ENCODE results near the gene GSX1. TPM values are rescaled to one million over a fixed set of nuclear protein-coding genes. Genes with fewer than 3 reads are reported as not detected.

GSX1 gene
- polyA plus RNA-seq, 1 of the 3 experiments (the other 2 are of a cell fraction), result not detected

GRCh38 chr13:27788271-27788670 lies 4.0 kb upstream of the GSX1 start:
- no peak for DNase-seq
- ChIA-PET POLR2A (no interaction called here), CTCF (interaction anchor here (3.3 kb wide), 1 partner anchor 255 kb away, joined by 13 read pairs; no protein-coding TSS in a partner anchor)
- WGBS (ENCODE audit: low lambda C conversion rate), result 10% methylated on average over 1 of the region's 1 CpG
- peaks cover 58% of the 10 kb centered on the region for H3K27me3 ChIP-seq (ENCODE audit: insufficient read depth)
- H3K9ac ChIP-seq, result no peak overlapping the region
- no peaks in the 10 kb centered on the region for H3K36me3 ChIP-seq (replicated peaks in 1 of 2; ENCODE audit: control insufficient read depth in 1 of 2, insufficient read depth in 2 of 2, low read length in 1 of 2)
- H3K9me3 ChIP-seq, result no peaks in the 10 kb centered on the region
- peaks cover 0 to 6% of the 10 kb centered on the region in 2 experiments; a peak in 2 of 4 replicates for H3K4me1 ChIP-seq (ENCODE audit: control insufficient read depth in 1 of 2, insufficient read depth in 2 of 2, low read depth in 1 of 2, low read length in 1 of 2)
- no peak overlapping the region for H2AFZ ChIP-seq (ENCODE audit: low read depth)
- no peaks in the 10 kb centered on the region for H4K20me1 ChIP-seq (ENCODE audit: insufficient read depth)
- TF ChIP-seq PBX3 (IDR thresholded peaks at IDR 0.05) (no peak), TEAD4 (IDR thresholded peaks at IDR 0.05; ENCODE audit: borderline replicate concordance, insufficient read depth) (no peak), NFIC (IDR thresholded peaks at IDR 0.05; ENCODE audit: borderline replicate concordance) (no peak), GATA2 (CRISPR knock-in tag; IDR thresholded peaks at IDR 0.05) (no peak), REST (IDR thresholded peaks at IDR 0.05; ENCODE audit: low read depth, low read length) (no peak), JUND (IDR thresholded peaks at IDR 0.05) (no peak), IRF3 (IDR thresholded peaks at IDR 0.05; ENCODE audit: low read depth, low read length) (no peak), TAF1 (IDR thresholded peaks at IDR 0.05; ENCODE audit: borderline replicate concordance, low read depth, low read length) (no peak), TCF12 (IDR thresholded peaks at IDR 0.05) (no peak), SMC3 (IDR thresholded peaks at IDR 0.05; ENCODE audit: low read depth, low read length) (no peak), RAD21 (IDR thresholded peaks at IDR 0.05; ENCODE audit: low read length) (no peak), USF2 (IDR thresholded peaks at IDR 0.05; ENCODE audit: borderline replicate concordance, low read depth, low read length) (no peak)
- TF ChIP-seq, protein P1, sequence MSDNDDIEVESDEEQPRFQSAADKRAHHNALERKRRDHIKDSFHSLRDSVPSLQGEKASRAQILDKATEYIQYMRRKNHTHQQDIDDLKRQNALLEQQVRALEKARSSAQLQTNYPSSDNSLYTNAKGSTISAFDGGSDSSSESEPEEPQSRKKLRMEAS (IDR thresholded peaks at IDR 0.05; ENCODE audit: low read depth), result no peak
- H3K79me2 ChIP-seq (ENCODE audit: insufficient read depth), result no peaks in the 10 kb centered on the region
- no peaks in the 10 kb centered on the region for H3F3A ChIP-seq (replicated peaks; ENCODE audit: insufficient read depth)
- H3K4me3 ChIP-seq (ENCODE audit: low read depth in 2 of 2, low read length in 1 of 2), result no peak overlapping the region
- H3K27ac ChIP-seq (ENCODE audit: low read depth in 2 of 2, low read length in 1 of 2), result no peak overlapping the region
- no peak overlapping the region for H3K4me2 ChIP-seq
- no peaks in the 10 kb centered on the region for H3K9me2 ChIP-seq
